Measurements from ENCODE around the gene SLC25A21.
"Not testable (repeated sequence)": the region's sequence is repeated elsewhere in the genome, so short reads cannot be mapped to it uniquely, and the experiment has no call there.

SLC25A21 gene

DNA sequence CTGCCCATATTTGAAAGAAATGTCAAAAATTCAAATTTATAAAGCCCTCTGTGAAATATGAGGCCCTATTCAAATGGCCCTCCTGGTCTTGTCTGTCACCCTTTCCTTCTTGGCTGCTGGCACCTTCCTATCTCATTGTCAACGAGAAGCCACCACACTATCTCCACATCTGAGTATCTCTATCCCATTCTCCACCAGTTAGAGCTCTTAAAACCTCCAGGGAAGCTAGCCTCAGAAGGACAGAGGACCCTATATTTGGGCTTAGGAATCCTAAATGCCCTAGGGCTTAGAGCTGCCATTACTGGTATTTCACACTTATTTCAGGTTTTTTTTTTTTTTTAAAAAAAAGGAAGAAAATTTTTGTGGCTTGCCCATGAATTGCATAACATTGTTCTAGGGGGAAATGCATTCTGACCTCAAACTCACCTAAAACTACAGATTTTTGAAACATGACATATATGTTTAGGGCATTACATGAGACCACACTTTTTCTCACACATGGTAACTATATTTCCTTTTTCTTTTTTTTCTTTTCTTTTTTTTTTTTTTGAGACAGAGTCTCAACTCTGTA, 25.0 kb downstream of the SLC25A21 start:
- Histone ChIP-seq H3K9me3 (ENCODE audit: control insufficient read depth, insufficient read depth, low read depth, low read length) (no peaks in the 10 kb centered on the region), H3K27ac (ENCODE audit: extremely low read depth, low read depth, low read length) (no peak overlapping the region), H3K4me1 (ENCODE audit: control insufficient read depth, insufficient read depth, low read length) (peaks cover 12% of the 10 kb centered on the region; the same call in 1 of the 2 replicates), H3K36me3 (ENCODE audit: control insufficient read depth in 2 of 2, insufficient read depth in 1 of 2, low read length in 2 of 2) (no peaks in the 10 kb centered on the region), H3K4me3 (ENCODE audit: low read depth, low read length) (no peak overlapping the region)
- ChIA-PET POLR2A (no interaction called here), CTCF (interaction anchor here (0.6 to 5.0 kb wide), 5 partner anchors 14 to 592 kb away, joined by 3 to 49 read pairs (median 5); no protein-coding TSS in a partner anchor)
- TF ChIP-seq KLF10 (tag by site-specific recombination; IDR thresholded peaks at IDR 0.05): no peak
- TF ChIP-seq, protein P1, sequence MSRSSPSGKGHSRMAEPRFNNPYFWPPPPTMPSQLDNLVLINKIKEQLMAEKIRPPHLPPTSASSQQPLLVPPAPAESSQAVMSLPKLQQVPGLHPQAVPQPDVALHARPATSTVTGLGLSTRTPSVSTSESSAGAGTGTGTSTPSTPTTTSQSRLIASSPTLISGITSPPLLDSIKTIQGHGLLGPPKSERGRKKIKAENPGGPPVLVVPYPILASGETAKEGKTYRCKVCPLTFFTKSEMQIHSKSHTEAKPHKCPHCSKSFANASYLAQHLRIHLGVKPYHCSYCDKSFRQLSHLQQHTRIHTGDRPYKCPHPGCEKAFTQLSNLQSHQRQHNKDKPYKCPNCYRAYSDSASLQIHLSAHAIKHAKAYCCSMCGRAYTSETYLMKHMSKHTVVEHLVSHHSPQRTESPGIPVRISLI (tag by site-specific recombination; IDR thresholded peaks at IDR 0.05): peak; percentile 58; the same call in 1 of the 2 replicates

DNA sequence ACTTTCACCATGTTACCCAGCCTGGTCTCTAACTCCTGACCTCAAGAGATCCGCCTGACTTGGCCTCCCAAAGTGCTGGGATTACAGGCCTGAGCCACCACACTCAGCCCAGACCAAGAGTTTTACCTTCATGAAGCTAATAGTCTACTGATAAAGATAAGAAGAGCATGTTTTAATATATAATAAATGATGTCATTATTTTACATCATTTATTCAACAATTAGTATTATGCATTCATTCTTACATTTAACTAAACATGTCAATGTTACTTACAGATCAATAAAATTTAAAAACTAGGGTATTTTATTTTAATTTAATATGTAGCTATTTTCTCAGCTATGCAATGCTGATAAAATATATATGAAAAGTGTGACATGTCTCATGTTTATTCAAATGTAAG, 26.0 kb downstream of the SLC25A21 start:
- peaks cover 12% of the 10 kb centered on the region; the same call in 1 of the 2 replicates for H3K4me1 ChIP-seq (ENCODE audit: control insufficient read depth, insufficient read depth, low read length)
- H3K36me3 ChIP-seq (ENCODE audit: control insufficient read depth in 2 of 2, insufficient read depth in 1 of 2, low read length in 2 of 2); H3K4me3 ChIP-seq (ENCODE audit: low read depth, low read length); POLR2A ChIA-PET; H3K27ac ChIP-seq (ENCODE audit: extremely low read depth, low read depth, low read length); H3K9me3 ChIP-seq (ENCODE audit: control insufficient read depth, insufficient read depth, low read depth, low read length): not testable (repeated sequence)
- TF ChIP-seq, protein P2, sequence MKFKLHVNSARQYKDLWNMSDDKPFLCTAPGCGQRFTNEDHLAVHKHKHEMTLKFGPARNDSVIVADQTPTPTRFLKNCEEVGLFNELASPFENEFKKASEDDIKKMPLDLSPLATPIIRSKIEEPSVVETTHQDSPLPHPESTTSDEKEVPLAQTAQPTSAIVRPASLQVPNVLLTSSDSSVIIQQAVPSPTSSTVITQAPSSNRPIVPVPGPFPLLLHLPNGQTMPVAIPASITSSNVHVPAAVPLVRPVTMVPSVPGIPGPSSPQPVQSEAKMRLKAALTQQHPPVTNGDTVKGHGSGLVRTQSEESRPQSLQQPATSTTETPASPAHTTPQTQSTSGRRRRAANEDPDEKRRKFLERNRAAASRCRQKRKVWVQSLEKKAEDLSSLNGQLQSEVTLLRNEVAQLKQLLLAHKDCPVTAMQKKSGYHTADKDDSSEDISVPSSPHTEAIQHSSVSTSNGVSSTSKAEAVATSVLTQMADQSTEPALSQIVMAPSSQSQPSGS (tag by site-specific recombination; IDR thresholded peaks at IDR 0.05; ENCODE audit: low read depth): peak; percentile 81
- CTCF ChIA-PET: interaction anchor here (0.6 to 1.3 kb wide), 5 partner anchors 13 to 592 kb away, joined by 3 to 5 read pairs (median 3); no protein-coding TSS in a partner anchor

DNA sequence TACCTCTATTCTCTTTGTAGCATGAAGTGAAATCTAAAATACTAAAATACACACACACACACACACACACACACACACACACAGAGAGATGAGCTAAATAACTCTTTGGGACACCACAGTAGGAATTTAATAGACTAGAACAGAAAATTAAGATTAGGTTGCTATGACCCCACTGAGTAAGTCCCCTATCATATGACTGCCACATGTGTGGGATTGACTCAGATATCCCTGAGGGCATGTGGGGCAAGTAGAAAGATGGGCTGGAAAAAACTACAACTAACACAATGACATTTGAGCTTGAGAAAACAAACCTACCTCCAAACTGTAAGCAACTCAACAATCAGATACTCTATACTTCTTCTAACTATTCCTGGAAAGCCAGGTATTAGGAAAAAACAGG, 27.0 kb downstream of the SLC25A21 start:
- POLR2A ChIA-PET: no interaction called here
- no peak overlapping the region for H3K27ac ChIP-seq (ENCODE audit: extremely low read depth, low read depth, low read length)
- CTCF ChIA-PET: interaction anchor here (0.9 to 1.2 kb wide), 4 partner anchors 28 to 1067 kb away, joined by 3 to 6 read pairs (median 4); no protein-coding TSS in a partner anchor
- H3K4me1 ChIP-seq (ENCODE audit: control insufficient read depth, insufficient read depth, low read length): peaks cover 11% of the 10 kb centered on the region; the same call in 1 of the 2 replicates
- H3K36me3 ChIP-seq (ENCODE audit: control insufficient read depth in 2 of 2, insufficient read depth in 1 of 2, low read length in 2 of 2): no peaks in the 10 kb centered on the region
- H3K9me3 ChIP-seq (ENCODE audit: control insufficient read depth, insufficient read depth, low read depth, low read length): no peaks in the 10 kb centered on the region
- no peak overlapping the region for H3K4me3 ChIP-seq (ENCODE audit: low read depth, low read length)
- peak; percentile 80 for TF ChIP-seq SP7 (tag by site-specific recombination; IDR thresholded peaks at IDR 0.05)
- TF ChIP-seq SP3 (tag by site-specific recombination; IDR thresholded peaks at IDR 0.05): peak; percentile 35; the same call in 1 of the 2 replicates
- TF ChIP-seq ZNF133 (tag by site-specific recombination; IDR thresholded peaks at IDR 0.05): no peak
- TF ChIP-seq ZNF335 (tag by site-specific recombination; conservative IDR thresholded peaks at IDR 0.05): peak; percentile 32; the same call in 1 of the 2 replicates
- TF ChIP-seq ZNF423 (tag by site-specific recombination; IDR thresholded peaks at IDR 0.05): no peak
- TF ChIP-seq ZFHX2 (tag by site-specific recombination; conservative IDR thresholded peaks at IDR 0.05): peak; percentile 27; the same call in 1 of the 2 replicates
- peak; percentile 83 for TF ChIP-seq ZXDB (tag by site-specific recombination; IDR thresholded peaks at IDR 0.05)
- TF ChIP-seq, protein P3, sequence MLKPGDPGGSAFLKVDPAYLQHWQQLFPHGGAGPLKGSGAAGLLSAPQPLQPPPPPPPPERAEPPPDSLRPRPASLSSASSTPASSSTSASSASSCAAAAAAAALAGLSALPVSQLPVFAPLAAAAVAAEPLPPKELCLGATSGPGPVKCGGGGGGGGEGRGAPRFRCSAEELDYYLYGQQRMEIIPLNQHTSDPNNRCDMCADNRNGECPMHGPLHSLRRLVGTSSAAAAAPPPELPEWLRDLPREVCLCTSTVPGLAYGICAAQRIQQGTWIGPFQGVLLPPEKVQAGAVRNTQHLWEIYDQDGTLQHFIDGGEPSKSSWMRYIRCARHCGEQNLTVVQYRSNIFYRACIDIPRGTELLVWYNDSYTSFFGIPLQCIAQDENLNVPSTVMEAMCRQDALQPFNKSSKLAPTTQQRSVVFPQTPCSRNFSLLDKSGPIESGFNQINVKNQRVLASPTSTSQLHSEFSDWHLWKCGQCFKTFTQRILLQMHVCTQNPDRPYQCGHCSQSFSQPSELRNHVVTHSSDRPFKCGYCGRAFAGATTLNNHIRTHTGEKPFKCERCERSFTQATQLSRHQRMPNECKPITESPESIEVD (tag by site-specific recombination; IDR thresholded peaks at IDR 0.05): peak; percentile 77; the same call in 1 of the 2 replicates
- TF ChIP-seq, protein P4, sequence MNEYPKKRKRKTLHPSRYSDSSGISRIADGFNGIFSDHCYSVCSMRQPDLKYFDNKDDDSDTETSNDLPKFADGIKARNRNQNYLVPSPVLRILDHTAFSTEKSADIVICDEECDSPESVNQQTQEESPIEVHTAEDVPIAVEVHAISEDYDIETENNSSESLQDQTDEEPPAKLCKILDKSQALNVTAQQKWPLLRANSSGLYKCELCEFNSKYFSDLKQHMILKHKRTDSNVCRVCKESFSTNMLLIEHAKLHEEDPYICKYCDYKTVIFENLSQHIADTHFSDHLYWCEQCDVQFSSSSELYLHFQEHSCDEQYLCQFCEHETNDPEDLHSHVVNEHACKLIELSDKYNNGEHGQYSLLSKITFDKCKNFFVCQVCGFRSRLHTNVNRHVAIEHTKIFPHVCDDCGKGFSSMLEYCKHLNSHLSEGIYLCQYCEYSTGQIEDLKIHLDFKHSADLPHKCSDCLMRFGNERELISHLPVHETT (tag by site-specific recombination; IDR thresholded peaks at IDR 0.05): peak; percentile 94
- no peak for TF ChIP-seq ZNF529 (tag by site-specific recombination; IDR thresholded peaks at IDR 0.05; ENCODE audit: insufficient replicate concordance)
- TF ChIP-seq ZNF24 (tag by site-specific recombination; IDR thresholded peaks at IDR 0.05): no peak; the same call in 1 of the 2 replicates
- TF ChIP-seq ZNF146 (tag by site-specific recombination; IDR thresholded peaks at IDR 0.05): peak; percentile 11; the same call in 1 of the 2 replicates
- TF ChIP-seq GLIS1 (tag by site-specific recombination; IDR thresholded peaks at IDR 0.05): peak; percentile 26; the same call in 1 of the 2 replicates
- peak; percentile 84 for TF ChIP-seq ZNF629 (tag by site-specific recombination; IDR thresholded peaks at IDR 0.05)
- TF ChIP-seq, protein P5, sequence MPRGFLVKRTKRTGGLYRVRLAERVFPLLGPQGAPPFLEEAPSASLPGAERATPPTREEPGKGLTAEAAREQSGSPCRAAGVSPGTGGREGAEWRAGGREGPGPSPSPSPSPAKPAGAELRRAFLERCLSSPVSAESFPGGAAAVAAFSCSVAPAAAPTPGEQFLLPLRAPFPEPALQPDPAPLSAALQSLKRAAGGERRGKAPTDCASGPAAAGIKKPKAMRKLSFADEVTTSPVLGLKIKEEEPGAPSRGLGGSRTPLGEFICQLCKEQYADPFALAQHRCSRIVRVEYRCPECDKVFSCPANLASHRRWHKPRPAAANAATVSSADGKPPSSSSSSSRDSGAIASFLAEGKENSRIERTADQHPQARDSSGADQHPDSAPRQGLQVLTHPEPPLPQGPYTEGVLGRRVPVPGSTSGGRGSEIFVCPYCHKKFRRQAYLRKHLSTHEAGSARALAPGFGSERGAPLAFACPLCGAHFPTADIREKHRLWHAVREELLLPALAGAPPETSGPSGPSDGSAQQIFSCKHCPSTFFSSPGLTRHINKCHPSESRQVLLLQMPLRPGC (tag by site-specific recombination; IDR thresholded peaks at IDR 0.05): peak; percentile 85; the same call in 1 of the 2 replicates
- no peak for TF ChIP-seq ZNF223 (tag by site-specific recombination; IDR thresholded peaks at IDR 0.05)
- no peak for TF ChIP-seq ZSCAN30 (tag by site-specific recombination; IDR thresholded peaks at IDR 0.05)
- TF ChIP-seq ZNF23 (tag by site-specific recombination; IDR thresholded peaks at IDR 0.05; ENCODE audit: borderline replicate concordance): no peak
